Measurements from ENCODE around the gene DNAJC15.
"Not testable (repeated sequence)": the region's sequence is repeated elsewhere in the genome, so short reads cannot be mapped to it uniquely, and the experiment has no call there.

DNAJC15 gene

GRCh38 chr13:43005460-43006236, 17.7 kb upstream of the DNAJC15 start:
- DNase-seq: no peak

DNA sequence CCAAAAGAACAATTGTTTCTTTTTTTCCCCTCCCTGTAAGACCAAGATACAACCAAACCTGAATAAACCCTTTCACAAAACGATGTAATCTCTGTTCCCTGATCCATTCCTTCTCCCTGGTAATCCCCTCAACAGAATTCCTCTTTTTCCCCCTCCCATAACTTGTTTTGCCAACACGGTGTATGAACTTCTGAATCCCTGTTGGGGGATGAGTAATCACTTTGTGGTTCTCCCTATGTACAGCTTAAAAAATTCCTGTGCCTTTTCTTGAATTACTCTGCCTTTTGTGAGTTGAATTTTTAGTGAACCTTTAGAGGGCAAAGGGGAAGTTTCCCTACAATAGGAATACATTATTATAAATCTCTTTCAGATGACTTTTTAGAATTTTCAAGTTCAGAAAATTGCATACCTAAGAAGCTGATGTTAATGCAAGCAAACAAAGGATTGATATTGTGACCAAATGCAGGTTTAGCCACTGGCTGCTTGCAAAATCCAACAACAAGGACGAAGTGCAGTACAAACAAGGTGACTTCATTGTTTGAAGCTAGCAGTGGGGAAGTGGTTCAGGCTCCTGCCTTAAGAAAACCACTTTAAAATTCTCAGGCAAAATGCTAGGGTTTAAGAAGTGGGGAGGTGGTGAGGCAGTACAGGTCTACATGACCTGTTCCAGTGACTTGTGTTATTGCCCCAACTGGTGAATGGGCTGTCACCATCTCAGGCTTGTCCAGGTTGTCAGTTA, 16.3 kb upstream of the DNAJC15 start:
- DNase-seq: no peak

DNA sequence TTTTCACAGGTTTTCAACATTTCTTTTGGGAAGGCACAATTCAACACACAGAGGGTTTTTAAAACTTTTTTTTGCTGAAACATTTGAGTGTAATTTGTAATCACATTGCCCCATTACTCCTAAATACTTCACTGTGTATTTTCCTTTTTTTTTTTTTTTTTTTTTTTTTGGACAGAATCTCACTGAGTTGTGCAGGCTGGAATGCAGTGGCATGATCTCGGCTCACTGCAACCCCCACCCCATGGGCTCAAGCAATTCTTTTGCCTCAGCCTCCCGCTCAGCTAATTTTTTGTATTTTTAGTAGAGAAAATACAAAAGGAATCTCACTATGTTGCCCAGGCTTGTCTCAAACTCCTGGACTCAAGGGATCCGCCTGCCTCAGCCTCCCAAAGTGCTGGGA, 14.8 kb upstream of the DNAJC15 start:
- no peak for DNase-seq

DNA sequence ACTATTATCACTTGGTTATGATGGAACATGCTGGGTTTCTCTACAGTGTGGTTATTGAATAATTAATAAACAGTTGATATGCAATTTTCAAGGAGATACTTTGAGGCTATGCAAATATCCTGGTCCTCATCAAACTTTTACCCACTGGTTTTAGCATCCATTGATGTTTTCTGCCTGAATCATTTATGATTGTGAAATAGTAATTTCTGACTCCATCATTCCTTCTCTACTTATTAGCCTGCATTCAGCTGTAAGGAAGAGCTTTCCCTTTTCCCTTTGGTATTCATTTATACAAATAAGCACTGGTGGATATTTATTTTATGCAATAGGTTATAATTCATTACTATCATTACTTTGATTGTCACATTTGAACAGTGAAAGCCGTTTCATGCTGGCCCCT, 13.9 kb upstream of the DNAJC15 start:
- no peak for DNase-seq

GRCh38 chr13:43014162-43014561, 9.2 kb upstream of the DNAJC15 start:
- DNase-seq: no peak

DNA sequence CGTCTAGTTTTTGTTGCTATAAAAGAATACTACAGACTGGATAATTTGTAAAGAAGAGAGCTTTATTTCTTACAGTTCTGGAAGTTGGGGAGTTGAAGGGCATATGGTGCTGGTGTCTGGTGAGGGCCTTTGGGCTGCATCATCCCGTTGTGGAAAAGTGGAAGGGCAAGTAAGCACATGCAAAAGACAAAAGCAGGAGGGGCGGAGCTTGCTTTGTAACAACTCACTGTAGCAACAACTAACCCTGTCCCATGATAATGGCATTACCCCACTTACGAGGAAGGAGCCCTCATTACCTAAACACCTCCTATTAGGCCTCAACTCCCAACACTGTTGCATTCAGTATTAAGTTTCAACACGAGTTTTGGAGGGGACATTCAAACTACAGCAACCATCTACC, 7.2 kb upstream of the DNAJC15 start:
- DNase-seq: no peak

- no peak for DNase-seq
Observed at GRCh38 chr13:43019811-43020210, 3.6 kb upstream of the DNAJC15 start.

GRCh38 chr13:43020794-43021193, 2.6 kb upstream of the DNAJC15 start:
- DNase-seq: no peak

GRCh38 chr13:43021926-43022670, 1.3 kb upstream of the DNAJC15 start:
- no peak for DNase-seq

- no peak for DNase-seq
Observed at GRCh38 chr13:43022934-43023288, 475 bp upstream of the DNAJC15 start.

DNA sequence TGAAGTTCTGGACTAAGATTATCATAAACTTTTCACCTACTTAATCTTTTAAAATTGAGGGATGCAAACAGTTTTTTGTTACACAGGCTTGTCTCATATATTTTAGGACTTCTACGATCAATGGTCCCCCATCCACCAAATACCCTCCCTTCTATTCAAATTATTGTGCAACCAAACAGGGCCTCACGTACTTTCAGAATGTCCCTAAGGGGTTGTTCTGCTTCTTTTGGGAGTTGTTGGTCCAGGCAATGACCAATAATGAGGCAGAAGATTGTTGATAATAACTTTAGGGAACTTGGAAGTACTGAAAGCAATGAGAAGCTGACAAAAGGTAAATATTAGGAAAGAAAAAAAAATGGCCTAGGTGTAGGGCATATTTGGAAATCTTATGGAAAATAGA, 2.9 kb downstream of the DNAJC15 start:
- no peak for DNase-seq

DNA sequence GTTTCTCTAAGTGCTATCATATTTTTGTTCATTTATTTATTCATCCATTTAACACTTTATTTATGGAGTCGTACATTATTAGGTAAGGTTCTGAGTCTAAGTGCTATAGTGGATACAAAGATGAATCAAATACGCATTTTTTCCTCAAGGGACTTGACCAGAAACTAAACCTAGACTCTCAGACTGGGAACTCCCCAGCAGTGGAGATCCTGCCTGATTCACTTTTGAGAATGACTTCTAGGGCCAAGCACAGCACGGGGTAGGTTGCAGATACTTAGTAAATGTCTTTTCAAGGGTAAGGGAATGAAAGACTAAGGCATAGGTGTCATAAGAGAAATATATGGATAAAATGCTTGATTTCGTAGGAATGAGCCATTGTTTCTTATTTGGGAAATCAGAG, 7.2 kb downstream of the DNAJC15 start:
- DNase-seq: no peak

- DNase-seq: no peak
Observed at GRCh38 chr13:43031881-43032280, 8.5 kb downstream of the DNAJC15 start.

GRCh38 chr13:43033038-43033437, 9.7 kb downstream of the DNAJC15 start:
- DNase-seq: no peak

- no peak for DNase-seq
Observed at GRCh38 chr13:43036351-43037250, 13.2 kb downstream of the DNAJC15 start.

GRCh38 chr13:43039966-43040365, 16.6 kb downstream of the DNAJC15 start:
- no peak for DNase-seq

- not testable (repeated sequence) for DNase-seq
Observed at GRCh38 chr13:43040581-43041368, 17.4 kb downstream of the DNAJC15 start.

DNA sequence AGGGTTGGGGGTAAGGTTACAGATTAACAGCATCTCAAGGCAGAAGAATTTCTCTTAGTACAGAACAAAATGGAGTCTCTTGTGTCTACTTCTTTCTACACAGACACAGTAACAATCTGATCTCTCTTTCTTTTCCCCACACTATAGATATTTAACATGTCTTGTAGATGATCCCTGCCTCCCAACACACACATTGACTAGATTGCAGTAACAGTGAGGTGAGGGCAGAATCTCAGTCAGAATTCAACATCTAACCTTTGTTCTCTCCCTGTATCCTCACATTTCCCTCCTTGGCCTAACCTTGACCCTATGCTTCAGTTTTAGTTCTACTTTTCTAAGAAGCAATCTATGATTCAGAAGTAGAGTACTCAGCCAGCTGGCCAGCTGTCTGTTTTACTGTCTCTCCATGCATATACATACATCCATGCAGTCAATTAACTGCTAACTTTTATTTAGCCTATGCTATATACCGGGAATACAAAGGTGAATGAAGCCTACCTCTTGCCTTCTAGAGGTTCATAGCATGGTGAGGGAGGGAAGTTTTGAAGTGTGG, 18.1 kb downstream of the DNAJC15 start:
- DNase-seq: no peak

DNA sequence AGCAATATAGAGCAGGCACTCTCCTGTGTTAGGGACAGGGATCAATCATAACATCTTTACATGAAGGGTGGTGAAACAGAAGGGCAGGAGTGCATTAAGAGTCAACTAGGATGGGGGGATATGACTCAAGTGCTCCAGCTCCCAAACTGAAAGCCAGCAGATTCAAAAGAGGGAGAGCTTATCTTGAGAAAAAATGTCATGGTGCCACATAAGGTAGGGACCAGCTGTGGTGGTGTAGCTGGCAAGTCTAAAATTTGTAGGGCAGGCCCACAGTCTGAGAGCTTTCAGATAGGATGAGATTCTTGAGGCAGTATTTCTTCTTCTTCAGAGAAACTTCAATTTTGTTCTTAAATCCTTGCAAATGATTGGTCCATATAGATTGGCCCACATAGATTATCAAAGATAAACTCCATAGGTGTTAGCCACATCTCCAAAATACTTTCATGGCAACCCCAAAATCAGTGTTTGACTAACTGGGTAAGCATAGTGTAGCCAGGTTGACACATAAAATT, 19.1 kb downstream of the DNAJC15 start:
- no peak for DNase-seq

- no peak for DNase-seq
Observed at GRCh38 chr13:43044720-43045301, 21.4 kb downstream of the DNAJC15 start.

DNA sequence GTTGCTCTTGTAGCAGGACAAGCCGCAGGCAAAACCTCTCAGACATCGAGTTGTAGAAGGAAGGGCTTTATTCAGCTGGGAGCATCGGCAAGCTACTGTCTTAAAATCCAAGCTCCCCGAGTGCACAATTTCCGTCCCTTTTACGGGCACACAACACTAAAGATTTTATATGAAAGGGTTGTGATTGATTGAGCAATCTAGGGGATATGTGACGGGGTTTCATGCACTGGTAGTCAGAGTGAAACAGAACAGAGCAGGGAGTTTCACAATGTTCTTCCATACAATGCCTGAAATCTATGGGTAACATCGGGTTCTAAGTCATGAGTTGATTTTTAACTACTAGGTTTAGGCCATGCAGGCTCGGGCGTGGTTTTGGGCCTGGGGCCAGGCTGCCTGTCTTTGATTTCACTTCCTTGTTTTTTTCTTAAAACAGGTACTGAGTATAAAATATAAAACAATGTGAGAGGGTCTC, 22.0 kb downstream of the DNAJC15 start:
- not testable (repeated sequence) for DNase-seq

Measured in DMS 273 treated with DMSO at 0.1 percent for 48 hours (cell line).